Sigmoid colon (tissue), 7 donors: Measurements from ENCODE around the gene LCT. TPM values are rescaled to one million over a fixed set of nuclear protein-coding genes. Genes with fewer than 3 reads are reported as not detected.

ENCODE experiments used
- DNase-seq: peaks from one replicate; pipeline ENCODE4 v3.0.0-alpha.2; 2019
- H3K27ac ChIP-seq, 4 donors: fragments of 200-600 bp; sonication (generic); one replicate each; pipeline ENCODE4 v1.5.1; 2016 to 2019; ENCODE audit warnings: mild to moderate bottlenecking in 1 of 4
- H3K27me3 ChIP-seq, 3 donors: fragments of 200-600 bp; sonication (generic); one replicate each; pipeline ENCODE4 v1.5.1; 2019; ENCODE audit warnings: mild to moderate bottlenecking in 1 of 3
- H3K36me3 ChIP-seq, 4 donors: fragments of 200-600 bp; sonication (generic); one replicate each; pipeline ENCODE4 v1.5.1; 2016 to 2019
- H3K4me1 ChIP-seq, 4 donors: fragments of 200-600 bp; sonication (generic); one replicate each; pipeline ENCODE4 v1.5.1; 2017 to 2019
- H3K4me3 ChIP-seq, 4 donors: fragments of 200-600 bp; sonication (generic); one replicate each; pipeline ENCODE4 v1.5.1; 2017 to 2019; ENCODE audit warnings: mild to moderate bottlenecking in 2 of 4, moderate library complexity in 1 of 4
- H3K9me3 ChIP-seq, 4 donors: fragments of 200-600 bp in 3 of 4; sonication (generic) in 3 of 4; one replicate each; pipeline versions ENCODE4 v1.5.1 to v1.6.1; 2013 to 2019
- EP300 ChIP-seq, 4 donors: sonication (generic); formaldehyde crosslinking; IDR thresholded peaks; one replicate each; pipeline ENCODE4 v1.6.1; 2017; ENCODE audit warnings: antibody characterized with exemption in 4 of 4
- POLR2A ChIP-seq, 2 donors: fragments of 450-650 bp; IDR thresholded peaks; one replicate each; pipeline ENCODE4 v1.6.1; 2016; ENCODE audit warnings: antibody characterized with exemption in 2 of 2, mild to moderate bottlenecking in 2 of 2, moderate library complexity in 2 of 2
- POLR2AphosphoS5 ChIP-seq, 4 donors: sonication (generic); formaldehyde crosslinking; IDR thresholded peaks; one replicate each; pipeline ENCODE4 v1.6.1; 2017; ENCODE audit warnings: antibody characterized with exemption in 4 of 4
- WGBS, 2 donors: extraction: QIAGEN DNeasy Blood & Tissue Kit; methylation state at CpG; one replicate each; pipeline ENCODE4 v1.1.7; 2013; 5-methylcytosine and 5-hydroxymethylcytosine counted together
- intact Hi-C: fragments of 100-400 bp; cut with DNase I; formaldehyde crosslinking; loops from one replicate; pipeline ENCODE4 v1.15.1; 2023
- polyA plus RNA-seq, 3 donors: library from polyadenylated mRNA; stranded (reverse); fragments of 200-250 nt; gene quantifications; one replicate each; pipeline ENCODE4 v1.2.3, GENCODE V29; 2013
- small RNA-seq, 3 donors: library from RNA; depleted of rRNA; stranded (forward); fragments of <200 nt; gene quantifications; one replicate each; pipeline ENCODE3, GENCODE V24; 2016
- total RNA-seq, 4 donors: library from RNA; depleted of rRNA; stranded (reverse); fragments of >200 nt; gene quantifications; one replicate each; pipeline ENCODE4 v1.1.0, GENCODE V29; 2016
- TF ChIP-seq, protein P1 (sequence below), 4 experiments: fragments of 450-650 bp in 3 of 4; fragments of 200-600 bp in 1 of 4; IDR thresholded peaks; one replicate each; pipeline ENCODE4 v1.5.1; 2016 to 2019; ENCODE audit warnings: antibody characterized with exemption in 4 of 4, mild to moderate bottlenecking in 3 of 4, moderate library complexity in 2 of 4
- donor health status: healthy with polysubstance abuse.
- donor health status: Bipolar disorder and iron deficiency.
- donor health status: healthy.

Gene LCT
- total and polyA plus RNA-seq, 7 donors = under 0.01 to 0.23 (median 0.03) TPM; not detected in 4

DNA sequence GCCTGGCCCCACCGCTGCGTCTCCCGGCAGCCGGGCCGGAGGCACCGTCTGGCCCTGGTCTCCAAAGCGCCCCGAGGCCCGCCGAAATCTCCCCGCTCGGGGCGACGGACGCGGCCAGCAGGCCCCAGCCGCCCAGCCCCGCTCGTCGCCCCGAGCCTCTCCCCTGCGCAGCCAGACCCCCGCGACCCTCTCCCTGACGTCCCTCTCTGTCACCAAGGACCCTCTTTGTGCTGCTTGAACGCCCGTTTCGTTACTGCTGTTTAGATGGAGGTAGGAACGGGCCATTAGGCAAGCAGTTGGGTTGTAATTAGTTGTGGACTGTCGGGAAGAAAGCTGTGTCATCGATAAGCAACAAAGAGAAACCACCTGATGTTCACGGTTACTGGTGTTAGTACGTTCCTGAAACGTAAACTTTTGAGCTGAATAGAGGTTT is 94.6 kb downstream of the LCT start:
- Histone ChIP-seq H3K36me3 (peaks cover 0 to 1% (median 0%) of the 10 kb centered on the region in 4 donors), H3K27me3 (no peaks in the 10 kb centered on the region), H3K9me3 (no peaks in the 10 kb centered on the region), H3K4me3 (peak overlapping the region; percentile 79 to 98 (median 94)), H3K27ac (peak overlapping the region; percentile 89 to 100 (median 100)), H3K4me1 (peaks cover 0 to 40% (median 32%) of the 10 kb centered on the region in 4 donors)
- DNase-seq = no peak
- WGBS, 2 donors = 0 to 1% methylated on average over 34 of the region's 34 CpGs
- intact Hi-C loops = loop anchor here (2.0 to 5.0 kb wide), 4 partner anchors 135 to 824 kb away; partner anchors contain the start of genes CCNT2, DARS1, MCM6 and RAB3GAP1
- TF ChIP-seq POLR2A (IDR thresholded peaks at IDR 0.05) (no peak), EP300 (IDR thresholded peaks at IDR 0.05) (no peak), POLR2AphosphoS5 (IDR thresholded peaks at IDR 0.05) (peak; percentile 39 to 70 (median 54))
- TF ChIP-seq, protein P1, sequence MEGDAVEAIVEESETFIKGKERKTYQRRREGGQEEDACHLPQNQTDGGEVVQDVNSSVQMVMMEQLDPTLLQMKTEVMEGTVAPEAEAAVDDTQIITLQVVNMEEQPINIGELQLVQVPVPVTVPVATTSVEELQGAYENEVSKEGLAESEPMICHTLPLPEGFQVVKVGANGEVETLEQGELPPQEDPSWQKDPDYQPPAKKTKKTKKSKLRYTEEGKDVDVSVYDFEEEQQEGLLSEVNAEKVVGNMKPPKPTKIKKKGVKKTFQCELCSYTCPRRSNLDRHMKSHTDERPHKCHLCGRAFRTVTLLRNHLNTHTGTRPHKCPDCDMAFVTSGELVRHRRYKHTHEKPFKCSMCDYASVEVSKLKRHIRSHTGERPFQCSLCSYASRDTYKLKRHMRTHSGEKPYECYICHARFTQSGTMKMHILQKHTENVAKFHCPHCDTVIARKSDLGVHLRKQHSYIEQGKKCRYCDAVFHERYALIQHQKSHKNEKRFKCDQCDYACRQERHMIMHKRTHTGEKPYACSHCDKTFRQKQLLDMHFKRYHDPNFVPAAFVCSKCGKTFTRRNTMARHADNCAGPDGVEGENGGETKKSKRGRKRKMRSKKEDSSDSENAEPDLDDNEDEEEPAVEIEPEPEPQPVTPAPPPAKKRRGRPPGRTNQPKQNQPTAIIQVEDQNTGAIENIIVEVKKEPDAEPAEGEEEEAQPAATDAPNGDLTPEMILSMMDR (IDR thresholded peaks at IDR 0.05) = no peak

DNA sequence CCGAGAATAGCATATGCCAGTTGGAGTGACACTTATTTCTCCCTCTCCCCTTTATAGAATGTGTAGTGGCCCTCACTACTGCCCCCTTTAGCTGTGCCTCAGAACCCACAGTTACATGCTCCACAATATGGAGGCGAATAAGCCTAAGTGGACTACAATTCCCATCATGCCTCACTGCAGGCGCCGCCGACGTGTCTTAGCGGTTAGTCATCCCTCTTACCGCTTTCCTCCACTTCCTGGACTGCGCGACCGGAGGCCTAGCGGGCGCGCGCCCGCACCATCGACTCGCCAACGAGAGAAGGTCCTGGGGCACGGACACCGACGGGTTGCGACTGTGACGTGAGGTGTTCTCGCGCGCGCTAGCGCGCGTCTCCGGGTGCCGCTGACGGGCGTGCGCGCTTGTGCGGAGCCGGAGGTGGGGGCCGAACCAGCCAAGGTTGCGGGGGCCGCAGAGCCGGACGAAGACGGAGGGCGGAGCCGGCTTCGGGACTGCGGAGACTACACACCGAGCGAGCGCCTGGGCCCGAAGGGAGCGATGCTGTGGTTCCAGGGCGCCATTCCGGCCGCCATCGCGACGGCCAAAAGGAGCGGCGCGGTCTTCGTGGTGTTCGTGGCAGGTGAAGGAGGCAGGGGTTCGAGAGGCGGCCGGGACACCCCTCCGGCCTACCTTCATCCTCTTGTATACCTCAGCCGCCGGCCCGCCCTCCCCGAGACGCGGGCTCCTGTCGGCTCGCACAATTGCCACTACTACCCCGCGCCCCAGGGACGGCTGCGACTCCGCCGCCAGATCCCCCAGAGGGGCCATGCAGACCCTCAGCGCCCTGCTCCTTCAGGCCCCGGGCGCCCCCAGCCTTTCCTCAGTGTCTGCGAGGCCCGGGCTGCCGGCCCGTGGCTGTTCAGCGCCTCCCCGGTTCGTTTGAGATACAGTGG is 95.3 kb downstream of the LCT start, which contains the start of gene UBXN4:
UBXN4 (plus strand) TSS at position 461 of the 930 bp plus-strand sequence; CDS start at position 536, 75 bp downstream.
- Histone ChIP-seq H3K36me3 (no peaks in the 10 kb centered on the region), H3K9me3 (no peaks in the 10 kb centered on the region), H3K4me1 (peaks cover 0 to 38% (median 32%) of the 10 kb centered on the region in 4 donors), H3K4me3 (peak within 1 kb of the TSS; percentile 79 to 98 (median 94)), H3K27ac (peak within 1 kb of the TSS; percentile 89 to 100 (median 100)), H3K27me3 (no peaks in the 10 kb centered on the region)
- TF ChIP-seq, protein P1 (IDR thresholded peaks at IDR 0.05) = peak in 1 of 4 experiments; percentile 22
- TF ChIP-seq POLR2AphosphoS5 (IDR thresholded peaks at IDR 0.05) (peak; percentile 87 to 96 (median 94)), EP300 (IDR thresholded peaks at IDR 0.05) (no peak), POLR2A (IDR thresholded peaks at IDR 0.05) (peak; percentile 66 to 89)
- intact Hi-C loops = loop anchor here (2.0 to 5.0 kb wide), 5 partner anchors 136 to 823 kb away; partner anchors contain the start of genes CCNT2, DARS1, MCM6 and R3HDM1
- peak; percentile 99 for DNase-seq
- 1% methylated on average over 93 of the region's 93 CpGs for WGBS, 2 donors

DNA sequence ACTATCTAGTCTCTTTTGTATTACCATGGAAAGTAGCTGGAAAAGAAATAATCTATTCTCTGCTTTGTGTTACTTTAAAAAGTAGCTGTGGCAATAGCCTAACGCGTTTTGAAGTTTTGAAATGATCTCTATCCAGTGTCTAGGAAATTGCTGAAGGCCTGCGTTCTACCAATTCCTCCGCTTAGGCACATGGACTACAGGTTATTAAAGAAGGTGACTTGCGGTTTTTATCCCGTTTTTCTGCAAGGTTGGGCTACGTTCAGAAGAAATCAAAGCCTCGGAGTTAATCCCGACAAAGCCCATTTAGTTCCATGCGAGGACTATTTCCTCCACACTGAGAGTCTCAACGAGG is 96.0 kb downstream of the LCT start:
- Histone ChIP-seq H3K9me3 (no peaks in the 10 kb centered on the region), H3K27me3 (no peaks in the 10 kb centered on the region), H3K4me1 (peaks cover 0 to 33% (median 28%) of the 10 kb centered on the region in 4 donors), H3K4me3 (peak overlapping the region in 2 of 4 donors; percentile 79 to 98), H3K27ac (peak overlapping the region; percentile 89 to 100 (median 100)), H3K36me3 (no peaks in the 10 kb centered on the region)
- no peak for DNase-seq
- intact Hi-C loops = loop anchor here (2.0 to 5.0 kb wide), 4 partner anchors 136 to 689 kb away; partner anchors contain the start of genes DARS1, MCM6, R3HDM1 and RAB3GAP1
- WGBS, 2 donors = 85 to 86% methylated on average over 11 of the region's 11 CpGs
- TF ChIP-seq, protein P1 (IDR thresholded peaks at IDR 0.05) = no peak
- TF ChIP-seq EP300 (IDR thresholded peaks at IDR 0.05) (no peak), POLR2AphosphoS5 (IDR thresholded peaks at IDR 0.05) (no peak), POLR2A (IDR thresholded peaks at IDR 0.05) (no peak)

DNA sequence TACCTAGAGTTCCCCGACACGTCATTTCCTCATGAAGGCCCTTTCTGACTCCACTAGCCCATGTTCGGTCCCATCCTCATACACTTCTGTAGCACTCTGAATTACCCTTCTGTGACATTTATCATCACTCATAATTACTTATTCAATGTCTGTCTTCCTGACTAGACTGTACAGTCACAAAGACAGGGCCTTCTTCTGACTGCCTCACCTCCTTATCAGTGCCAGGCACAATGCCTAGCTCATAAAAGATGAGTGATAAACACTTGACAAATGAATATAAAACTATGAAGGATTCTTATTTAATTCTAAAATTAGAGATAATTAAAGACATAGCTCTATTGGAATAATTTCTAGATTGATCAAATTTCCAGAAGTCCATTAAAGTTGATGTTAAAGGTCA is 96.8 kb downstream of the LCT start:
- Histone ChIP-seq H3K27me3 (no peaks in the 10 kb centered on the region), H3K4me3 (no peak overlapping the region), H3K36me3 (no peaks in the 10 kb centered on the region), H3K4me1 (peaks cover 0 to 29% (median 23%) of the 10 kb centered on the region in 4 donors), H3K27ac (no peak overlapping the region), H3K9me3 (no peaks in the 10 kb centered on the region)
- intact Hi-C loops = loop anchor here (2.0 to 5.0 kb wide), 4 partner anchors 137 to 688 kb away; partner anchors contain the start of genes DARS1, MCM6, R3HDM1 and RAB3GAP1
- 97 to 98% methylated on average over 3 of the region's 3 CpGs for WGBS, 2 donors
- no peak for DNase-seq
- TF ChIP-seq POLR2AphosphoS5 (IDR thresholded peaks at IDR 0.05) = no peak
- TF ChIP-seq POLR2A (IDR thresholded peaks at IDR 0.05) = no peak
- TF ChIP-seq EP300 (IDR thresholded peaks at IDR 0.05) = no peak
- TF ChIP-seq, protein P1 (IDR thresholded peaks at IDR 0.05) = no peak

Small RNA genes lying within 50 kb of the gene (small RNA-seq; reads per million reads assigned to genes)
- gene RF00019 = 0 reads per million in 3 donors

Other genes starting within 250 kb of the LCT start
- gene UBXN4, start 95.3 kb downstream of the LCT start, total RNA-seq = 10 to 100 TPM; 51.8 to 63.3 (median 59.8) TPM
- gene UBXN4, start 95.3 kb downstream of the LCT start, polyA plus RNA-seq = 10 to 100 TPM; 23.4 to 47.9 (median 25.7) TPM
- 1 to 10 TPM; 7.5 to 9.9 (median 9.4) TPM for gene MCM6, start 39.3 kb upstream of the LCT start, total RNA-seq
- 10 to 100 TPM in 1 of 3 donors, 1 to 10 TPM in 2; 6.0 to 22.2 (median 6.7) TPM for gene MCM6, start 39.3 kb upstream of the LCT start, polyA plus RNA-seq
- 10 to 100 TPM; 77.3 to 95.6 (median 81.5) TPM for gene DARS1, start 148.4 kb upstream of the LCT start, total RNA-seq
- gene DARS1, start 148.4 kb upstream of the LCT start, polyA plus RNA-seq = 10 to 100 TPM; 31.4 to 45.5 (median 34.8) TPM